ENCODE data around the gene RUVBL1.

GRCh38 chr3:128072454-128073184 is 51.0 kb downstream of the RUVBL1 start:
- TF ChIP-seq, protein P1, sequence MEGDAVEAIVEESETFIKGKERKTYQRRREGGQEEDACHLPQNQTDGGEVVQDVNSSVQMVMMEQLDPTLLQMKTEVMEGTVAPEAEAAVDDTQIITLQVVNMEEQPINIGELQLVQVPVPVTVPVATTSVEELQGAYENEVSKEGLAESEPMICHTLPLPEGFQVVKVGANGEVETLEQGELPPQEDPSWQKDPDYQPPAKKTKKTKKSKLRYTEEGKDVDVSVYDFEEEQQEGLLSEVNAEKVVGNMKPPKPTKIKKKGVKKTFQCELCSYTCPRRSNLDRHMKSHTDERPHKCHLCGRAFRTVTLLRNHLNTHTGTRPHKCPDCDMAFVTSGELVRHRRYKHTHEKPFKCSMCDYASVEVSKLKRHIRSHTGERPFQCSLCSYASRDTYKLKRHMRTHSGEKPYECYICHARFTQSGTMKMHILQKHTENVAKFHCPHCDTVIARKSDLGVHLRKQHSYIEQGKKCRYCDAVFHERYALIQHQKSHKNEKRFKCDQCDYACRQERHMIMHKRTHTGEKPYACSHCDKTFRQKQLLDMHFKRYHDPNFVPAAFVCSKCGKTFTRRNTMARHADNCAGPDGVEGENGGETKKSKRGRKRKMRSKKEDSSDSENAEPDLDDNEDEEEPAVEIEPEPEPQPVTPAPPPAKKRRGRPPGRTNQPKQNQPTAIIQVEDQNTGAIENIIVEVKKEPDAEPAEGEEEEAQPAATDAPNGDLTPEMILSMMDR (IDR thresholded peaks at IDR 0.05; ENCODE audit: low read depth, low read length, missing input control) = no peak
- TF ChIP-seq, protein P2, sequence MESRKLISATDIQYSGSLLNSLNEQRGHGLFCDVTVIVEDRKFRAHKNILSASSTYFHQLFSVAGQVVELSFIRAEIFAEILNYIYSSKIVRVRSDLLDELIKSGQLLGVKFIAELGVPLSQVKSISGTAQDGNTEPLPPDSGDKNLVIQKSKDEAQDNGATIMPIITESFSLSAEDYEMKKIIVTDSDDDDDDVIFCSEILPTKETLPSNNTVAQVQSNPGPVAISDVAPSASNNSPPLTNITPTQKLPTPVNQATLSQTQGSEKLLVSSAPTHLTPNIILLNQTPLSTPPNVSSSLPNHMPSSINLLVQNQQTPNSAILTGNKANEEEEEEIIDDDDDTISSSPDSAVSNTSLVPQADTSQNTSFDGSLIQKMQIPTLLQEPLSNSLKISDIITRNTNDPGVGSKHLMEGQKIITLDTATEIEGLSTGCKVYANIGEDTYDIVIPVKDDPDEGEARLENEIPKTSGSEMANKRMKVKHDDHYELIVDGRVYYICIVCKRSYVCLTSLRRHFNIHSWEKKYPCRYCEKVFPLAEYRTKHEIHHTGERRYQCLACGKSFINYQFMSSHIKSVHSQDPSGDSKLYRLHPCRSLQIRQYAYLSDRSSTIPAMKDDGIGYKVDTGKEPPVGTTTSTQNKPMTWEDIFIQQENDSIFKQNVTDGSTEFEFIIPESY (IDR thresholded peaks at IDR 0.05) = no peak

All from liver (tissue), 2 donors.